ENCODE measurements around the gene BTBD8.

The BTBD8 gene

GRCh38 chr1:92087542-92087941 lies 7.4 kb downstream of the BTBD8 start:
- H3K9me3 ChIP-seq (ENCODE audit: insufficient read depth, low read depth, low read length) = peaks cover 17% of the 10 kb centered on the region; the same call in 1 of the 2 replicates

GRCh38 chr1:92091625-92092024 lies 11.5 kb downstream of the BTBD8 start:
- Histone ChIP-seq H3K4me2 (ENCODE audit: low read depth, low read length, poor library complexity, severe bottlenecking) (no peak overlapping the region), H3K36me3 (ENCODE audit: insufficient read depth, low read length) (no peaks in the 10 kb centered on the region), H3K79me2 (ENCODE audit: insufficient read depth, low read length) (no peaks in the 10 kb centered on the region), H3K27me3 (ENCODE audit: insufficient read depth, low read length, poor library complexity, severe bottlenecking) (no peaks in the 10 kb centered on the region), H3K9me2 (replicated peaks; ENCODE audit: low read depth, low read length) (no peaks in the 10 kb centered on the region), H2AFZ (ENCODE audit: low read length) (no peak overlapping the region), H3K9ac (ENCODE audit: low read depth, low read length, poor library complexity, severe bottlenecking) (no peak overlapping the region), H3K4me1 (ENCODE audit: insufficient read depth, low read length, poor library complexity, severe bottlenecking) (no peaks in the 10 kb centered on the region), H3K4me3 (ENCODE audit: low read length, poor library complexity, severe bottlenecking) (no peak overlapping the region), H3K9me3 (ENCODE audit: insufficient read depth, low read depth, low read length) (peaks cover 5% of the 10 kb centered on the region; the same call in 1 of the 2 replicates), H4K20me1 (ENCODE audit: insufficient read depth, low read length, poor library complexity, severe bottlenecking) (no peaks in the 10 kb centered on the region), H3F3A (ENCODE audit: low read depth) (no peaks in the 10 kb centered on the region)
- TF ChIP-seq CTCF (conservative IDR thresholded peaks at IDR 0.05; ENCODE audit: low read length) (no peak), EZH2phosphoT487 (IDR thresholded peaks at IDR 0.05; ENCODE audit: borderline replicate concordance) (no peak)

More at GRCh38 chr1:92087542-92087941, 7.4 kb downstream of the BTBD8 start:
- Histone ChIP-seq H3K4me3 (ENCODE audit: low read length, poor library complexity, severe bottlenecking) (no peak overlapping the region), H3K36me3 (ENCODE audit: insufficient read depth, low read length) (no peaks in the 10 kb centered on the region), H3K79me2 (ENCODE audit: insufficient read depth, low read length) (no peaks in the 10 kb centered on the region), H3K9ac (ENCODE audit: low read depth, low read length, poor library complexity, severe bottlenecking) (no peak overlapping the region), H3F3A (ENCODE audit: low read depth) (no peaks in the 10 kb centered on the region), H3K4me1 (ENCODE audit: insufficient read depth, low read length, poor library complexity, severe bottlenecking) (peaks cover 2% of the 10 kb centered on the region), H4K20me1 (ENCODE audit: insufficient read depth, low read length, poor library complexity, severe bottlenecking) (no peaks in the 10 kb centered on the region), H3K4me2 (ENCODE audit: low read depth, low read length, poor library complexity, severe bottlenecking) (no peak overlapping the region), H3K27me3 (ENCODE audit: insufficient read depth, low read length, poor library complexity, severe bottlenecking) (no peaks in the 10 kb centered on the region), H3K9me2 (replicated peaks; ENCODE audit: low read depth, low read length) (no peaks in the 10 kb centered on the region), H2AFZ (ENCODE audit: low read length) (no peak overlapping the region)
- no peak for TF ChIP-seq EZH2phosphoT487 (IDR thresholded peaks at IDR 0.05; ENCODE audit: borderline replicate concordance)
- no peak for TF ChIP-seq CTCF (conservative IDR thresholded peaks at IDR 0.05; ENCODE audit: low read length)

GRCh38 chr1:92094090-92094489 lies 13.9 kb downstream of the BTBD8 start:
- Histone ChIP-seq H3K9me3 (ENCODE audit: insufficient read depth, low read depth, low read length) (no peaks in the 10 kb centered on the region), H3K9me2 (replicated peaks; ENCODE audit: low read depth, low read length) (no peaks in the 10 kb centered on the region), H4K20me1 (ENCODE audit: insufficient read depth, low read length, poor library complexity, severe bottlenecking) (no peaks in the 10 kb centered on the region), H3K27me3 (ENCODE audit: insufficient read depth, low read length, poor library complexity, severe bottlenecking) (no peaks in the 10 kb centered on the region), H3F3A (ENCODE audit: low read depth) (no peaks in the 10 kb centered on the region), H3K4me1 (ENCODE audit: insufficient read depth, low read length, poor library complexity, severe bottlenecking) (no peaks in the 10 kb centered on the region), H3K4me3 (ENCODE audit: low read length, poor library complexity, severe bottlenecking) (no peak overlapping the region), H3K36me3 (ENCODE audit: insufficient read depth, low read length) (no peaks in the 10 kb centered on the region), H2AFZ (ENCODE audit: low read length) (no peak overlapping the region), H3K4me2 (ENCODE audit: low read depth, low read length, poor library complexity, severe bottlenecking) (no peak overlapping the region), H3K9ac (ENCODE audit: low read depth, low read length, poor library complexity, severe bottlenecking) (no peak overlapping the region), H3K79me2 (ENCODE audit: insufficient read depth, low read length) (no peaks in the 10 kb centered on the region)
- TF ChIP-seq CTCF (conservative IDR thresholded peaks at IDR 0.05; ENCODE audit: low read length) (no peak), EZH2phosphoT487 (IDR thresholded peaks at IDR 0.05; ENCODE audit: borderline replicate concordance) (no peak)

Measured in Loucy (cell line).